Fibroblast of lung (primary cell): ENCODE data around the gene CHCHD10. TPM values are rescaled to one million over a fixed set of nuclear protein-coding genes. Genes with fewer than 3 reads are reported as not detected.

Source experiments
- DNase-seq, 2 donors: peaks; one replicate each; pipeline versions ENCODE4 v3.0.0 to v3.0.0-alpha.2; 2010; ENCODE audit warnings: low read depth in 2 of 2
- H2AFZ ChIP-seq: 2 replicates; pipeline ENCODE4 v1.5.1; 2012; ENCODE audit warnings: low read length, control low read depth, inconsistent platforms
- H3K27ac ChIP-seq: 2 replicates; pipeline ENCODE4 v1.5.1; 2011; ENCODE audit warnings: low read length, control low read depth; ENCODE audit not compliant: insufficient read depth
- H3K27me3 ChIP-seq: 2 replicates; pipeline ENCODE4 v1.5.1; 2011; ENCODE audit warnings: mild to moderate bottlenecking, low read length; ENCODE audit not compliant: control insufficient read depth, insufficient read depth
- H3K36me3 ChIP-seq: 2 replicates; pipeline ENCODE4 v1.5.1; 2011; ENCODE audit warnings: low read length; ENCODE audit not compliant: control insufficient read depth, insufficient read depth
- H3K4me1 ChIP-seq: 2 replicates; pipeline ENCODE4 v1.5.1; 2011; ENCODE audit warnings: low read length; ENCODE audit not compliant: control insufficient read depth, insufficient read depth; ENCODE audit errors: extremely low read depth
- H3K4me2 ChIP-seq: 2 replicates; pipeline ENCODE4 v1.5.1; 2011; ENCODE audit warnings: low read length, control low read depth; ENCODE audit not compliant: insufficient read depth; ENCODE audit errors: extremely low read depth
- H3K4me3 ChIP-seq, 4 experiments: fragments of 200-600 bp in 1 of 4; sonication (generic) in 1 of 4; replicated peaks in 1 of 4; 2 replicates each; pipeline ENCODE4 v1.5.1; 2011 to 2016; ENCODE audit warnings: low read length in 4 of 4, low read depth in 3 of 4, mild to moderate bottlenecking in 3 of 4, control low read depth in 2 of 4, inconsistent platforms in 1 of 4, mixed read lengths in 1 of 4; ENCODE audit not compliant: insufficient read depth in 1 of 4; ENCODE audit errors: control extremely low read depth in 1 of 4
- H3K79me2 ChIP-seq: 2 replicates; pipeline ENCODE4 v1.5.1; 2012; ENCODE audit warnings: mild to moderate bottlenecking, low read length, inconsistent platforms; ENCODE audit not compliant: control insufficient read depth, insufficient read depth
- H3K9ac ChIP-seq: 2 replicates; pipeline ENCODE4 v1.5.1; 2011; ENCODE audit warnings: mild to moderate bottlenecking, low read length, control low read depth; ENCODE audit not compliant: insufficient read depth
- H3K9me3 ChIP-seq: 2 replicates; pipeline ENCODE4 v1.5.1; 2012; ENCODE audit warnings: low read depth, low read length; ENCODE audit not compliant: control insufficient read depth, insufficient read depth
- H4K20me1 ChIP-seq: 2 replicates; pipeline ENCODE4 v1.5.1; 2011; ENCODE audit warnings: low read length; ENCODE audit not compliant: control insufficient read depth, insufficient read depth; ENCODE audit errors: extremely low read depth
- CTCF ChIP-seq, 2 donors: IDR thresholded peaks in 1 of 2; conservative IDR thresholded peaks in 1 of 2; 1 replicate in 1 of 2; 2 replicates in 1 of 2; pipeline ENCODE4 v1.5.1; 2011 to 2012; ENCODE audit warnings: low read length in 2 of 2, control low read depth in 1 of 2, inconsistent platforms in 1 of 2, low read depth in 1 of 2, mild to moderate bottlenecking in 1 of 2
- EZH2 ChIP-seq: IDR thresholded peaks from 2 replicates; pipeline ENCODE4 v1.5.1; 2012; ENCODE audit warnings: low read length, control low read depth, mild to moderate bottlenecking; ENCODE audit errors: missing control alignments
- polyA plus RNA-seq, 2 donors: library from polyadenylated mRNA; depleted of rRNA in 1 of 2; stranded (reverse) in 1 of 2; unstranded in 1 of 2; fragments of >200 nt; gene quantifications; 2 replicates each; pipeline ENCODE4 v1.2.1, GENCODE V29; 2011 to 2012; ENCODE audit warnings: missing spikeins in 1 of 2
- total RNA-seq: library from RNA; depleted of rRNA; stranded (reverse); fragments of >200 nt; gene quantifications from 2 replicates; pipeline ENCODE4 v1.2.1, GENCODE V29; 2014

CHCHD10 gene
- total and polyA plus RNA-seq, 2 donors (not counting 1 experiment from before 2014, with no cell fraction given) = 5.4 to 11.4 TPM

GRCh38 chr22:23752090-23752691, 15.6 kb downstream of the CHCHD10 start:
- Histone ChIP-seq H3K4me1 (no peaks in the 10 kb centered on the region), H3K27me3 (no peaks in the 10 kb centered on the region)
- TF ChIP-seq CTCF (conservative IDR thresholded peaks at IDR 0.05 in 1 of 2, IDR thresholded peaks at IDR 0.05 in 1 of 2; ENCODE audit: low read depth in 1 of 2, low read length in 2 of 2) (no peak), EZH2 (no peak)

GRCh38 chr22:23751441-23751996, 16.3 kb downstream of the CHCHD10 start:
- Histone ChIP-seq H3K9me3 (no peaks in the 10 kb centered on the region), H3K27ac (peak overlapping the region; percentile 71), H3K36me3 (no peaks in the 10 kb centered on the region), H3K9ac (peak overlapping the region; percentile 84), H3K4me1 (no peaks in the 10 kb centered on the region), H3K27me3 (no peaks in the 10 kb centered on the region), H2AFZ (peak overlapping the region; percentile 96), H3K79me2 (no peaks in the 10 kb centered on the region), H3K4me3 (peak overlapping the region; percentile 56 to 80 (median 74)), H3K4me2 (peak overlapping the region; percentile 87), H4K20me1 (no peaks in the 10 kb centered on the region)
- peak in 1 of 2 donors; percentile 34 for DNase-seq
- no peak for TF ChIP-seq CTCF (conservative IDR thresholded peaks at IDR 0.05 in 1 of 2, IDR thresholded peaks at IDR 0.05 in 1 of 2; ENCODE audit: low read depth in 1 of 2, low read length in 2 of 2)
- no peak for TF ChIP-seq EZH2

More at GRCh38 chr22:23752090-23752691, 15.6 kb downstream of the CHCHD10 start:
- no peak overlapping the region for H3K9ac ChIP-seq
- H4K20me1 ChIP-seq = no peaks in the 10 kb centered on the region
- H2AFZ ChIP-seq = no peak overlapping the region
- H3K9me3 ChIP-seq = no peaks in the 10 kb centered on the region
- no peak overlapping the region for H3K27ac ChIP-seq
- H3K4me3 ChIP-seq = no peak overlapping the region
- H3K36me3 ChIP-seq = no peaks in the 10 kb centered on the region
- no peak for DNase-seq
- no peaks in the 10 kb centered on the region for H3K79me2 ChIP-seq
- no peak overlapping the region for H3K4me2 ChIP-seq

- H3K79me2 ChIP-seq = no peaks in the 10 kb centered on the region
- peak within 1 kb of the TSS; percentile 96 for H2AFZ ChIP-seq
- DNase-seq = peak; percentile 76 to 77
- H3K9ac ChIP-seq = peak within 1 kb of the TSS; percentile 84
- H3K36me3 ChIP-seq = no peaks in the 10 kb centered on the region
- TF ChIP-seq EZH2 = no peak
- peak in 1 of 2 donors; percentile 12 for TF ChIP-seq CTCF (conservative IDR thresholded peaks at IDR 0.05 in 1 of 2, IDR thresholded peaks at IDR 0.05 in 1 of 2; ENCODE audit: low read depth in 1 of 2, low read length in 2 of 2)
- H3K4me3 ChIP-seq = peak within 1 kb of the TSS; percentile 80 to 95 (median 85)
- no peaks in the 10 kb centered on the region for H4K20me1 ChIP-seq
- H3K4me2 ChIP-seq = peak within 1 kb of the TSS; percentile 99
- H3K9me3 ChIP-seq = no peaks in the 10 kb centered on the region
- H3K4me1 ChIP-seq = no peaks in the 10 kb centered on the region
- no peaks in the 10 kb centered on the region for H3K27me3 ChIP-seq
- H3K27ac ChIP-seq = peak within 1 kb of the TSS; percentile 71
Measured at GRCh38 chr22:23750714-23751440, 16.9 kb downstream of the CHCHD10 start, which contains the start of gene ZNF70. ZNF70 (minus strand) TSS chr22:23751112; CDS start chr22:23745140, 5,972 bp downstream.
